ENCODE measurements around the gene MME. TPM values are rescaled to one million over a fixed set of nuclear protein-coding genes. Genes with fewer than 3 reads are reported as not detected.

Gene MME
- total and polyA plus RNA-seq, 2 donors from 2014 or later: 8.4 to 126 TPM

DNA sequence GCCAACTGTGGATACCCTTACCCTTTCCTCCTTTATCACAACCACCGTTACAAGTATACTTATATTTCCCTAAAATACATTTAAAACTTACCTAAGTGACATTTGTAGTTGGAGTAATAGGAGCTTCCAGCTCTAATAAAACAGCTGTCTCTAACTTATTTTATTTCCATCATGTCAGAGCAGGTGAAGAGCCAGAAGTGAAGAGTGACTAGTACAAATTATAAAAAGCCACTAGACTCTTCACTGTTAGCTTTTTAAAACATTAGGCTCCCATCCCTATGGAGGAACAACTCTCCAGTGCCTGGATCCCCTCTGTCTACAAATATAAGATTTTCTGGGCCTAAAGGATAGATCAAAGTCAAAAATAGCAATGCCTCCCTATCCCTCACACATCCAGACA, 102.3 kb downstream of the MME start:
- Histone ChIP-seq H3K27ac (ENCODE audit: low read depth in 2 of 2, low read length in 2 of 2) (no peak overlapping the region), H3K4me1 (ENCODE audit: control insufficient read depth in 2 of 3, insufficient read depth in 2 of 3, low read depth in 1 of 3, low read length in 3 of 3) (peaks cover 0 to 8% (median 0%) of the 10 kb centered on the region in 3 donors), H3K9ac (ENCODE audit: low read length in 3 of 3) (no peak overlapping the region), H3K9me3 (ENCODE audit: control insufficient read depth in 2 of 3, insufficient read depth in 1 of 3, low read length in 3 of 3) (no peaks in the 10 kb centered on the region), H3K4me3 (ENCODE audit: low read length in 3 of 3) (no peak overlapping the region), H3K27me3 (ENCODE audit: control insufficient read depth, insufficient read depth, low read length) (no peaks in the 10 kb centered on the region), H3K36me3 (ENCODE audit: control insufficient read depth in 2 of 3, insufficient read depth in 3 of 3, low read length in 3 of 3) (peaks cover 0 to 10% (median 0%) of the 10 kb centered on the region in 3 donors)
- FAIRE-seq (no peak), DNase-seq (no peak)
- TF ChIP-seq, protein P1, sequence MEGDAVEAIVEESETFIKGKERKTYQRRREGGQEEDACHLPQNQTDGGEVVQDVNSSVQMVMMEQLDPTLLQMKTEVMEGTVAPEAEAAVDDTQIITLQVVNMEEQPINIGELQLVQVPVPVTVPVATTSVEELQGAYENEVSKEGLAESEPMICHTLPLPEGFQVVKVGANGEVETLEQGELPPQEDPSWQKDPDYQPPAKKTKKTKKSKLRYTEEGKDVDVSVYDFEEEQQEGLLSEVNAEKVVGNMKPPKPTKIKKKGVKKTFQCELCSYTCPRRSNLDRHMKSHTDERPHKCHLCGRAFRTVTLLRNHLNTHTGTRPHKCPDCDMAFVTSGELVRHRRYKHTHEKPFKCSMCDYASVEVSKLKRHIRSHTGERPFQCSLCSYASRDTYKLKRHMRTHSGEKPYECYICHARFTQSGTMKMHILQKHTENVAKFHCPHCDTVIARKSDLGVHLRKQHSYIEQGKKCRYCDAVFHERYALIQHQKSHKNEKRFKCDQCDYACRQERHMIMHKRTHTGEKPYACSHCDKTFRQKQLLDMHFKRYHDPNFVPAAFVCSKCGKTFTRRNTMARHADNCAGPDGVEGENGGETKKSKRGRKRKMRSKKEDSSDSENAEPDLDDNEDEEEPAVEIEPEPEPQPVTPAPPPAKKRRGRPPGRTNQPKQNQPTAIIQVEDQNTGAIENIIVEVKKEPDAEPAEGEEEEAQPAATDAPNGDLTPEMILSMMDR (IDR thresholded peaks at IDR 0.05; ENCODE audit: borderline replicate concordance, extremely low read depth, insufficient read depth): no peak
- intact Hi-C loops (cut with DNase I): no loop called here

DNA sequence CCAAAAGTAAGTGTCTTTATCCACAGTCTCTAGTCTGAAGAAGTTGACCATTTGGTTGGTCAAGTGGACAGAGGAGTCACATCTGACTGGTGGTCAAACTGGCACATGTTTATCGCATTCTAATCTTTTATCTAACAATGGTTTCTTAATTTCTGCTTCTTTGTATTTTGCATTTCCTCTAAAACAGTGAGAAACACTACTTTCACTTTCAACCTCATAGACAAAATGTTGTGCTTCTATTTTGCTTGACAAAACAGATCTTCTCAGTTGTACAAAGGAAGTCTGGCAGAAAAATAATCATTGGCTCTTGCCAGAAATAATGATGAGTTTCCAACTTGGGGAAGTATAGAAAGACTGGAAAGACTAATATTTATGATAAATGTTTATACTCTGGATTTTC, 103.9 kb downstream of the MME start:
- DNase-seq: no peak

DNA sequence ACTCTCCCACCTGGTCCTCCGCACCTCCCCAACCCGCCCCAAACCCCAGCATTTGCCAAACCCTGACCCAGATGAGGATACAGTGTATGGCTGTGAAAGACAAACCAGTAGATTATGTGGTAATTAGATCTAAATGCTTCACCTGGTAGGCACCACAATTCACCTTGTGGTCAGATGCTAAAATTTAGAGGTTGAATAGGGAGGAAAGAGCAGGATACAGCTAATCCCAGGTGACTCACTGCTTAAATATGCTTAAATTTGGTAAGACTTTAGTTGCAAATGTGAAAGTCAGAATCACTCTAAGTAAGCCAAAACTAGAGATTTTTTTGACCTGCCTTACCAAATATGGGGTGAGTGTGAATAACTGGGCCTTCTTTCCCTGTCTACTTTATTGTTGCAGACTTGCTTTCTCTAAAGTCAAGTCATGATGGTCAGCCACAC, 105.5 kb downstream of the MME start:
- H3K9ac ChIP-seq (ENCODE audit: low read length in 3 of 3): no peak overlapping the region
- intact Hi-C loops (cut with DNase I): no loop called here
- H3K4me3 ChIP-seq (ENCODE audit: low read length in 3 of 3): no peak overlapping the region
- no peaks in the 10 kb centered on the region for H3K9me3 ChIP-seq (ENCODE audit: control insufficient read depth in 2 of 3, insufficient read depth in 1 of 3, low read length in 3 of 3)
- no peak for FAIRE-seq
- H3K27me3 ChIP-seq (ENCODE audit: control insufficient read depth, insufficient read depth, low read length): no peaks in the 10 kb centered on the region
- no peaks in the 10 kb centered on the region for H3K36me3 ChIP-seq (ENCODE audit: control insufficient read depth in 2 of 3, insufficient read depth in 3 of 3, low read length in 3 of 3)
- TF ChIP-seq, protein P1 (IDR thresholded peaks at IDR 0.05; ENCODE audit: borderline replicate concordance, extremely low read depth, insufficient read depth): no peak
- H3K27ac ChIP-seq (ENCODE audit: low read depth in 2 of 2, low read length in 2 of 2): no peak overlapping the region
- DNase-seq: no peak
- H3K4me1 ChIP-seq (ENCODE audit: control insufficient read depth in 2 of 3, insufficient read depth in 2 of 3, low read depth in 1 of 3, low read length in 3 of 3): no peaks in the 10 kb centered on the region

More for the DNA sequence above, 103.9 kb downstream of the MME start:
- FAIRE-seq: no peak
- Histone ChIP-seq H3K4me1 (ENCODE audit: control insufficient read depth in 2 of 3, insufficient read depth in 2 of 3, low read depth in 1 of 3, low read length in 3 of 3) (peaks cover 0 to 6% (median 0%) of the 10 kb centered on the region in 3 donors), H3K36me3 (ENCODE audit: control insufficient read depth in 2 of 3, insufficient read depth in 3 of 3, low read length in 3 of 3) (no peaks in the 10 kb centered on the region), H3K27ac (ENCODE audit: low read depth in 2 of 2, low read length in 2 of 2) (no peak overlapping the region), H3K9me3 (ENCODE audit: control insufficient read depth in 2 of 3, insufficient read depth in 1 of 3, low read length in 3 of 3) (no peaks in the 10 kb centered on the region), H3K27me3 (ENCODE audit: control insufficient read depth, insufficient read depth, low read length) (no peaks in the 10 kb centered on the region), H3K4me3 (ENCODE audit: low read length in 3 of 3) (no peak overlapping the region), H3K9ac (ENCODE audit: low read length in 3 of 3) (no peak overlapping the region)
- TF ChIP-seq, protein P1 (IDR thresholded peaks at IDR 0.05; ENCODE audit: borderline replicate concordance, extremely low read depth, insufficient read depth): no peak
- intact Hi-C loops (cut with DNase I): no loop called here

DNA sequence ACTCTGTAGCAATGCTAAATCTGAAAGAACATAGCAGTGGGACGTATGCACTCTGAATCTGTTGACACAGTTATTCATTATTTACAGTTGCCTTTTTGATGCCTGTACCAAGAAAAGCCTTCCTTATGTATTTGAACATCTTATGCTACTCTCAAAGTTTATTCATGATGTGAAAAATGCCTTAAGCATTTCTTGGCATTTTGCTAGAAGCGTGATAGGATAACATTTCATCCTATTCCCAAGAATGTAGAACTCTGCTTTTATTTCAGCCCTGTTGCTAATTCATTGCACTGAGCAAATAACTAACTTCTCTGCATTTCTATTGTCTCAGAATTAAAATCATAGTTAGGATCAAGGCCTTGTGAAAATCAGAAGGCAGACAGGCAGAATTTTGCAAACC, 107.9 kb downstream of the MME start:
- H3K27me3 ChIP-seq (ENCODE audit: control insufficient read depth, insufficient read depth, low read length): no peaks in the 10 kb centered on the region
- DNase-seq: peak in 1 of 5 donors; percentile 37
- no peaks in the 10 kb centered on the region for H3K9me3 ChIP-seq (ENCODE audit: control insufficient read depth in 2 of 3, insufficient read depth in 1 of 3, low read length in 3 of 3)
- no peaks in the 10 kb centered on the region for H3K4me1 ChIP-seq (ENCODE audit: control insufficient read depth in 2 of 3, insufficient read depth in 2 of 3, low read depth in 1 of 3, low read length in 3 of 3)
- H3K36me3 ChIP-seq (ENCODE audit: control insufficient read depth in 2 of 3, insufficient read depth in 3 of 3, low read length in 3 of 3): no peaks in the 10 kb centered on the region
- FAIRE-seq: no peak
- TF ChIP-seq, protein P1 (IDR thresholded peaks at IDR 0.05; ENCODE audit: borderline replicate concordance, extremely low read depth, insufficient read depth): no peak
- no peak overlapping the region for H3K4me3 ChIP-seq (ENCODE audit: low read length in 3 of 3)
- intact Hi-C loops (cut with DNase I): no loop called here
- H3K9ac ChIP-seq (ENCODE audit: low read length in 3 of 3): no peak overlapping the region
- H3K27ac ChIP-seq (ENCODE audit: low read depth in 2 of 2, low read length in 2 of 2): no peak overlapping the region

Measured in kidney (tissue), 14 donors.